Body of pancreas (tissue), 4 donors: Measurements from ENCODE around the gene NPAT. TPM values are rescaled to one million over a fixed set of nuclear protein-coding genes. Genes with fewer than 3 reads are reported as not detected.

Source experiments
- ATAC-seq: fragments of 150-250 bp; one replicate; pipeline ENCODE4 v1.9.1; 2016
- DNase-seq, 4 donors: peaks; one replicate each; pipeline ENCODE4 v3.0.0-alpha.2; 2019
- H3K27ac ChIP-seq, 4 donors: fragments of 200-600 bp; sonication (generic); 1 replicate in 3 of 4; 2 replicates in 1 of 4; pipeline versions ENCODE4 v1.5.1 to v1.6.1; 2016 to 2019; ENCODE audit warnings: mild to moderate bottlenecking in 1 of 4, mixed read lengths in 1 of 4, moderate library complexity in 1 of 4
- H3K27me3 ChIP-seq, 2 donors: fragments of 200-600 bp; sonication (generic); one replicate each; pipeline ENCODE4 v1.6.0; 2016; ENCODE audit warnings: mild to moderate bottlenecking in 1 of 2
- H3K36me3 ChIP-seq, 2 donors: fragments of 200-600 bp; sonication (generic); replicated peaks in 1 of 2; 2 replicates each; pipeline ENCODE4 v1.5.1; 2016; ENCODE audit warnings: low read depth in 2 of 2; ENCODE audit not compliant: insufficient read depth in 1 of 2
- H3K4me1 ChIP-seq: fragments of 200-600 bp; sonication (generic); one replicate; pipeline ENCODE4 v1.6.0; 2016
- H3K4me3 ChIP-seq, 2 donors: fragments of 200-600 bp; sonication (generic); 1 replicate in 1 of 2; 2 replicates in 1 of 2; pipeline ENCODE4 v1.5.1; 2016 to 2019
- H3K9me3 ChIP-seq, 3 donors: fragments of 200-600 bp; sonication (generic); 1 replicate in 2 of 3; 2 replicates in 1 of 3; pipeline ENCODE4 v1.5.1; 2016
- POLR2A ChIP-seq, 3 donors: fragments of 450-650 bp; IDR thresholded peaks; one replicate each; pipeline ENCODE4 v1.6.1; 2016; ENCODE audit warnings: antibody characterized with exemption in 3 of 3, mild to moderate bottlenecking in 2 of 3
- WGBS, 2 donors: methylation state at CpG; one replicate each; pipeline ENCODE4 v1.1.5; 2017; 5-methylcytosine and 5-hydroxymethylcytosine counted together
- intact Hi-C: fragments of 100-400 bp; cut with DNase I; formaldehyde crosslinking; loops from one replicate; pipeline ENCODE4 v1.15.1; 2023
- small RNA-seq: library from RNA; depleted of rRNA; stranded (forward); fragments of <200 nt; gene quantifications from one replicate; pipeline ENCODE3, GENCODE V24; 2016
- total RNA-seq, 2 donors: library from RNA; depleted of rRNA; stranded (reverse); fragments of >200 nt; gene quantifications; one replicate each; pipeline ENCODE4 v1.1.0, GENCODE V29; 2016
- TF ChIP-seq, protein P1 (sequence below), 7 experiments: fragments of 450-650 bp in 4 of 7; fragments of 200-600 bp in 3 of 7; sonication (generic) in 3 of 7; IDR thresholded peaks; one replicate each; pipeline ENCODE4 v1.5.1; 2016 to 2019; ENCODE audit warnings: antibody characterized with exemption in 7 of 7

NPAT gene
- total RNA-seq, 2 donors from 2014 or later, result 8.6 to 12.2 TPM

DNA sequence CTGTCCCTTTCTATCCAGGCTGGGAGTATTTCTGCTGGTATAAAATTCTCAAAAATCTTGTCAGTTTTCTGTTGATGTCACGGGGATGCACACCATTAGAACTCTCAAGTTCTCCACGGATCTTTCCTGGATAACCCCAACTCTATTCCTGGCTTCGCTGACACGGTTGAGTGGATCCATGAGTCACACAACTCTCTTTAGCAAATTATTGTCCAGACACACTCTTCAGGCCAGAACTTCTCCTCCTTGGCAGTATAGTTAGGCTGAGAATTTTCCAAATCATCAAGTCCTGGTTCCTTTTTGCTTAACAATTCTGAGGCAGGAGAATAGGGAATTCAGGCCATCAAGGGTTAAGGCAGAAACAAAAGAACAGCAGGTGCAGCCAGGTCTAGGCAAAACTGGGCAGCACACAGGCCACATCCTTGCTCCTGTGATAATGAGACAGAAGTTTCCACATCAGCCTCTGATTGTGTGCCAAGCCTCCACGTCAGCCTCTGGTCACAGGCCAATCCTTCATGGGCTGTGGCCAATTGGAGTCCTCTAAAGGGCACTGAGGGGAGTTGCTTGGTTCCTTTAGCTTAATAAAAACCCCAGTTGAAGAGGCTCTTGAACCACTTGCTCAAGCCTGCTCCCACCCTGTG, 106.8 kb downstream of the NPAT start:
- DNase-seq (peak; percentile 93 to 96 (median 95)), ATAC-seq (peak; percentile 99)
- intact Hi-C loops, result no loop called here
- Histone ChIP-seq H3K36me3 (no peaks in the 10 kb centered on the region), H3K9me3 (no peaks in the 10 kb centered on the region), H3K4me1 (peaks cover 16% of the 10 kb centered on the region), H3K27ac (peak overlapping the region; percentile 57 to 74 (median 68)), H3K4me3 (no peak overlapping the region), H3K27me3 (no peaks in the 10 kb centered on the region)
- 21 to 23% methylated on average over 5 of the region's 5 CpGs for WGBS, 2 donors
- TF ChIP-seq, protein P1, sequence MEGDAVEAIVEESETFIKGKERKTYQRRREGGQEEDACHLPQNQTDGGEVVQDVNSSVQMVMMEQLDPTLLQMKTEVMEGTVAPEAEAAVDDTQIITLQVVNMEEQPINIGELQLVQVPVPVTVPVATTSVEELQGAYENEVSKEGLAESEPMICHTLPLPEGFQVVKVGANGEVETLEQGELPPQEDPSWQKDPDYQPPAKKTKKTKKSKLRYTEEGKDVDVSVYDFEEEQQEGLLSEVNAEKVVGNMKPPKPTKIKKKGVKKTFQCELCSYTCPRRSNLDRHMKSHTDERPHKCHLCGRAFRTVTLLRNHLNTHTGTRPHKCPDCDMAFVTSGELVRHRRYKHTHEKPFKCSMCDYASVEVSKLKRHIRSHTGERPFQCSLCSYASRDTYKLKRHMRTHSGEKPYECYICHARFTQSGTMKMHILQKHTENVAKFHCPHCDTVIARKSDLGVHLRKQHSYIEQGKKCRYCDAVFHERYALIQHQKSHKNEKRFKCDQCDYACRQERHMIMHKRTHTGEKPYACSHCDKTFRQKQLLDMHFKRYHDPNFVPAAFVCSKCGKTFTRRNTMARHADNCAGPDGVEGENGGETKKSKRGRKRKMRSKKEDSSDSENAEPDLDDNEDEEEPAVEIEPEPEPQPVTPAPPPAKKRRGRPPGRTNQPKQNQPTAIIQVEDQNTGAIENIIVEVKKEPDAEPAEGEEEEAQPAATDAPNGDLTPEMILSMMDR (IDR thresholded peaks at IDR 0.05), result peak in 1 of 7 experiments; percentile 19
- TF ChIP-seq POLR2A (IDR thresholded peaks at IDR 0.05), result no peak

DNA sequence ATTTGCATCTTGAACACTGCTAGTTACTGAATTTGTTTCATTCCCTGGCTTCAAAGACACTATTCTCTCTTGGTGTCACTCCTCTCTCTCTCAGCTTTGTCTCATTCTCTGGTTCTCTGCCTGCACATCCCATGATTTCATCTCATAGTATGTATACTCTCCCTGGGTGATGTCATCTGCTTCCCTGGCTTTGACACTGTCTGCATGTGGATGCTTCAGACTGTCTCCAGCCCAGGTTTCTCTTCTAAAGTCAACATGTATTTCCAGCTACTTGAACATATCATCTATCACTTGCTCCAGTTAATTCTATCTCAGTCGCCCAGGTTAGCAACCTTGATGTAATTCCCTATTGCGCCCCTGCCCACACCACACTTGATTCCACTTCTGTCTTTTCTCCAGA, 110.4 kb downstream of the NPAT start:
- WGBS, 2 donors, result 87 to 93% methylated on average over 2 of the region's 2 CpGs

DNA sequence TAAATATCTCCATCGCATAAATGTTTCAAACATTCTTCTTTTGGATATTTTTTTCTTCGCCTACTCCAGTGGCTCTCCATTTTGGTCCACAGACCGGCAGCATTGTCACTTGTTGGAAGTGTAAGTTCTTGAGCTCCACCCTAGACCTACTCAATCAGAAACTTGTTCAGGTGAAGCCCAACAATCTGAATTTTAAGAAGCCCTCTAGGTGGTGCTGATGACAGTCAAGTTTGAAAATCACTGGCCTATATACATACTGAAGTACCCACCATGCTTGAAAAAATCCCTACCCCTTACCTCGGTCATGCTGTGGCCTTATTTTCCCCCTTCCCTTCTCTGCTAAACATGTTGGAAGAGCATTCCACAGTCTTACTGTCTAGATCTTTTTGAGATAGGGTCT, 111.3 kb downstream of the NPAT start:
- H3K36me3 ChIP-seq, result no peaks in the 10 kb centered on the region
- intact Hi-C loops, result no loop called here
- no peak for DNase-seq
- H3K27ac ChIP-seq, result no peak overlapping the region
- H3K9me3 ChIP-seq, result no peaks in the 10 kb centered on the region
- TF ChIP-seq, protein P1 (IDR thresholded peaks at IDR 0.05), result no peak
- no peak for TF ChIP-seq POLR2A (IDR thresholded peaks at IDR 0.05)
- H3K4me1 ChIP-seq, result peaks cover 13% of the 10 kb centered on the region
- WGBS, 2 donors, result 88 to 95% methylated on average over 4 of the region's 4 CpGs
- no peak for ATAC-seq
- no peaks in the 10 kb centered on the region for H3K27me3 ChIP-seq
- H3K4me3 ChIP-seq, result no peak overlapping the region

More for the DNA sequence above, 110.4 kb downstream of the NPAT start:
- H3K27ac ChIP-seq, result no peak overlapping the region
- DNase-seq (no peak), ATAC-seq (no peak)
- no peak overlapping the region for H3K4me3 ChIP-seq
- intact Hi-C loops, result no loop called here
- TF ChIP-seq POLR2A (IDR thresholded peaks at IDR 0.05), result no peak
- H3K4me1 ChIP-seq, result peaks cover 15% of the 10 kb centered on the region
- H3K27me3 ChIP-seq, result no peaks in the 10 kb centered on the region
- no peaks in the 10 kb centered on the region for H3K36me3 ChIP-seq
- H3K9me3 ChIP-seq, result no peaks in the 10 kb centered on the region

Small RNA genes within 50 kb of the gene (small RNA-seq; reads per million reads assigned to genes)
- not detected for gene RF00019

Other genes starting within 250 kb of the NPAT start
- gene CUL5, start 213.7 kb downstream of the NPAT start, total RNA-seq, result 10 to 100 TPM; 13.7 to 39.9 TPM
- gene ACAT1, start 101.1 kb downstream of the NPAT start, total RNA-seq, result 10 to 100 TPM; 42.5 to 68.2 TPM
- 100 to 1,000 TPM; 128 to 134 TPM for gene ATM, start 429 bp upstream of the NPAT start, total RNA-seq
- 1 to 10 TPM; 1.3 to 1.6 TPM for gene C11orf65, start 244.9 kb upstream of the NPAT start, total RNA-seq